GM18526 (cell line): ENCODE measurements around the gene ABCF2.

Experiments used
- POLR2A ChIP-seq: IDR thresholded peaks from 3 replicates; pipeline ENCODE4 v1.6.1; 2011; ENCODE audit not compliant: insufficient read length; ENCODE audit errors: extremely low read depth

Gene ABCF2

GRCh38 chr7:151239837-151240459 lies 12.9 kb upstream of the ABCF2 start:
- TF ChIP-seq POLR2A = no peak

- no peak for TF ChIP-seq POLR2A
These were observed 12.2 kb upstream of the ABCF2 start for GRCh38 chr7:151238924-151239836.

- TF ChIP-seq POLR2A = no peak
These were observed 11.3 kb upstream of the ABCF2 start for GRCh38 chr7:151238190-151238810.

GRCh38 chr7:151237244-151238189 lies 10.5 kb upstream of the ABCF2 start:
- TF ChIP-seq POLR2A = no peak

- no peak for TF ChIP-seq POLR2A
These were observed 9.4 kb upstream of the ABCF2 start for GRCh38 chr7:151236406-151236805.

- no peak for TF ChIP-seq POLR2A
These were observed 8.2 kb upstream of the ABCF2 start for GRCh38 chr7:151235091-151235787.

- no peak for TF ChIP-seq POLR2A
These were observed 6.8 kb upstream of the ABCF2 start for GRCh38 chr7:151233804-151234203.

GRCh38 chr7:151232917-151233701 lies 6.1 kb upstream of the ABCF2 start:
- peak; percentile 23 for TF ChIP-seq POLR2A

- TF ChIP-seq POLR2A = peak; percentile 87
These were observed 5.3 kb upstream of the ABCF2 start, which contains the start of gene CHPF2 for GRCh38 chr7:151232091-151232916. Gene CHPF2 (plus strand): TSS chr7:151232483. CDS start chr7:151234012, 1,529 bp downstream.

- no peak for TF ChIP-seq POLR2A
These were observed 4.1 kb upstream of the ABCF2 start for GRCh38 chr7:151231080-151231479.

- no peak for TF ChIP-seq POLR2A
These were observed 2.2 kb upstream of the ABCF2 start for GRCh38 chr7:151229249-151229648.

- TF ChIP-seq POLR2A = no peak
These were observed 1.2 kb upstream of the ABCF2 start for GRCh38 chr7:151228024-151228866.
